GM04504 (cell line): ENCODE results near the gene PREB.

Source experiments
- DNase-seq: peaks from one replicate; pipeline ENCODE4 v3.0.0-alpha.2; 2012; ENCODE audit warnings: low read depth

Gene PREB

DNA sequence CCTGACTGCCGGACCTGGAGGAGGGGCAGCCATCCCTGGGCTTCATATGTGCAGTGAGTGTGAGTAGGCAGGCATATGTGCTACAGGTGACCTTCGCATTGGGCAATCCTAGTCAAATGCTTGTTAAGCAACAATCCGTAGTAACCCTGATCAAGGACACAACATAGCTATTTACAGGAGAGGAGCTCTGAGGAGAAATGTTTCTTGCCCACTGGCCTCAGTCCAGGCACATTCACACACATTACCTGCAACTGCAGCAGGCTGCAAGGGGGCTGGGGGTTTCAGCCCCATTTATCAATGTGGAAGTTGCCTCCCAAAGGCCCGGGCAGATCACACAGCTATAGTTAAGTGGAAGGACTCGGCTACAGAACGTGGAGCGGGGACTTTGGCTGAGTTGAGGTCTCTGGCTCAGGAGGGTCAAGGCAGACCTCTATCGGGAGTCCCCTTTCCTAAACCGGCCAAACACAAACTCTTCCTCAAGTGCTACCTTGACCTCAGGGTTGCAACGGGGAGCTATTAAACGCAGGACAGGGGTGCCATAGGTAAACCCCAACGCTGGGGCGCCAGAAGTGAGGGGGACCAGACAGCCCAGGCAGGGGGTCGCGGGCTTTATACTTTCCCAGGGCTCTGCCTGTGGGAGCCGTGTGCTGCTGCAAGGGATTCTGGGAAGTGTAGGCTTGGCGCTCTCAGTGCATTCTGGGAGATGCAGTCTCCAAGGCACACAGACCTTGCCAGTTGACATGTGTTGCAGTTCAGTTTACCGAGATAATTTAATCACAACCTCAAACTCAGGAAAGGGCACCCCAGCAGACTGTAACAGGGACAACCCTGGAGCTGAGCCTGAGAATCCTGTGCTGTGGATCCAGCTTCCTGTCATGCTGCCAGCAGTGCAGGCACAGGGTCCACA lies 38.4 kb downstream of the PREB start:
- DNase-seq, result no peak

- no peak for DNase-seq
Measured at GRCh38 chr2:27095427-27095744, 39.0 kb downstream of the PREB start.

DNA sequence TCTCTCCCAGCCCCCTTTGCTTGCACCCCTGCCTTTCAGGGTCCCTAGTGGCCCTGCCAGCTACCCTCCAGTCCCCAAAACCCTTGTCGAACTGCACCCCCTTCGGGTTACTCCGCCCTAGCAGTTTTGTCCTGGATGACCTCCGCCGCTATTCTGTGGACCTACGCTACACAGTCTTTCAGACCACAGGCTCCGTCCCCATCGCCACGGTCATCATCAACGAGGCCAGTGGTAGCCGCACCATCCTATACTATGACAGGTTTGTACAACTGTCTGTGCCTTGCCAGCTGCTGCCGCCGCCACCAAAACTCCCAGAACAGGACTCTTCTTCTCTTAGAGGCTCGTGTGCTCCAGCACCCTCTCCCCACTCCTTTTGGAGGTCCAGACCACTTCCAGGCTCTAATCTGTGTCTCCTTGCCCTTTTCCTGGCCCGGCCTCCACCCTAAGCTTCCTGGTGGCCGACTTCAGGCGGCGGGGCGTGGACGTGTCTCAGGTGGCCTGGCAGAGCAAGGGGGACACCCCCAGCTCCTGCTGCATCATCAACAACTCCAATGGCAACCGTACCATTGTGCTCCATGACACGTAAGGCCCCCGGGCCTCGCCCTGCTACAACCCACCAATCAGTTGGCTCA lies 40.0 kb downstream of the PREB start:
- no peak for DNase-seq

GRCh38 chr2:27093430-27094352 lies 40.7 kb downstream of the PREB start:
- no peak for DNase-seq

DNA sequence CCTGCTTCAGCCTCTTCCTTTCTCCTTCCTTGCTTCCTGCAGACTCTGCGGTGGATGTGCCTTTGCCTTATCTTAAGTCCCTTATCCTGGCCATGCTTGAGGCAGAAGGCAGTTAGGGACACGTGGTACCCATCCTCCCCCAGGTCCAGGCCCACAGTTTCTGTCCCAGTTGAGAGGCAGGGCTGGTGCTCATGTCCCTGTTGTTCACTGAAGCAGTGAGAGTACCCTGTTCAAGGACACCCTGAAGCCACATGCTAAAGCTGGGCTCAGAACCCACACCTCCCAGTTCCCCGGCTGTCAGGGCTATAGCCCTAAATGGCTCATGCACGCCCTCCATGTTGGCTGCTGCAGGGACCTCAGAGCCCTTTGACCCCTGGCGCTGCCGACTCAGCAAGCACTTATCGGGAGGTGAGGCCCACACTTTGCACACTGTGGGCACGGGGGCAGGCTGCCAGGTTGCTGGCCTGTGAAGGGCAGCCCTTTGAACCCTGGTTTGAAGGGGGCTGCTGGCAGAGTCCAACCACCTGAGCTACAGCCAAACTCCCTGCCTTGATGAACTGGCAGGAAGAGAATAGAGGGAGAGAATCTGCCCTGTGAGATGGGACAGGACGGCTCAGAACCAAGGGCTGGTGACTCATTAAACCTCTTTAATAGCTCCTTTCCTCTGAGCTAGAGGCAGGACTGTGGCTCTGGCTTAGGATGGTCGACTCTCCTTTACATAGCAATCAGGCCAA lies 41.6 kb downstream of the PREB start:
- no peak for DNase-seq

GRCh38 chr2:27091746-27092695 lies 42.4 kb downstream of the PREB start:
- no peak for DNase-seq

DNA sequence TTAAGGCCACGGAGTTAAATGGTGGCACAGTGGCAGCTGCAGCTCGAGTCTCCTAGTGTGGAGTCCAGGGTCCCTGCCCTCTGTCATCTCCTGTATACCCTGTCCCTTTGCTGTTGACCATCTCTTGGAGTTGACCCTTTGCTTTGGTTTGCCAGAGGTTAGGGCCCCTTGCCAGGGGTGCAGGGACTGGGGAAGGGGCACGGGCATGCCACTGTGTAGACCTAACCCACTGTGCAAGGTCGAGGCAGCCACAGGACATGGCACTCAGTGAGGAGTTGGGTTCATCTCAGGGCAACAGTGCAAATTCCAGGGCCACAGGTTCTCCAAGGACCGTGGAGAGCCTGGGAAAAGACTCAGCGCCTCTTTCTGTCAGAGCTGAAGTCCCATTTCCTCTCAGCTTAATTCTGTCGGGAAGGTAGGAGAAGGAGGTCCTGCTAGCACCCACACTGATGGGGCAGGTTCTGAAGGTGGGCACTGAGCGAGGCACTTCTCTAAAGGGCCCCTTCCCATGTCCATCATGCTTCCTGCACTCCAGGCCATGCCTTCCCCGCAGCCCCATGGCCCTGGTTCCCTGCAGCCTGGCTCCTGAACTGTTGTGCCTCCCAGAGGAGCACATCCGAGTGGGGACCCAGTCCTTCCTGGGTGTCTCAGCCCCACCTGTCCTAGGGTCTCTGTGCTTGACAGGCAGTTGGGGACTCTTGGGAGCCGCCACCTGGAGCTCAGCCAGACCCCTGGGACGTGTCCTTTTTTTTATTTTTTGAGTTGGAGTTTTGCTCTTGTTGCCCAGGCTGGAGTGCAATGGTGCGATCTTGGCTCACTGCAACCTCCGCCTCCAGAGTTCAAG lies 45.1 kb downstream of the PREB start:
- no peak for DNase-seq

- DNase-seq, result no peak
Measured at GRCh38 chr2:27088634-27089033, 45.8 kb downstream of the PREB start.

- no peak for DNase-seq
Measured at GRCh38 chr2:27087823-27088410, 46.5 kb downstream of the PREB start.

DNA sequence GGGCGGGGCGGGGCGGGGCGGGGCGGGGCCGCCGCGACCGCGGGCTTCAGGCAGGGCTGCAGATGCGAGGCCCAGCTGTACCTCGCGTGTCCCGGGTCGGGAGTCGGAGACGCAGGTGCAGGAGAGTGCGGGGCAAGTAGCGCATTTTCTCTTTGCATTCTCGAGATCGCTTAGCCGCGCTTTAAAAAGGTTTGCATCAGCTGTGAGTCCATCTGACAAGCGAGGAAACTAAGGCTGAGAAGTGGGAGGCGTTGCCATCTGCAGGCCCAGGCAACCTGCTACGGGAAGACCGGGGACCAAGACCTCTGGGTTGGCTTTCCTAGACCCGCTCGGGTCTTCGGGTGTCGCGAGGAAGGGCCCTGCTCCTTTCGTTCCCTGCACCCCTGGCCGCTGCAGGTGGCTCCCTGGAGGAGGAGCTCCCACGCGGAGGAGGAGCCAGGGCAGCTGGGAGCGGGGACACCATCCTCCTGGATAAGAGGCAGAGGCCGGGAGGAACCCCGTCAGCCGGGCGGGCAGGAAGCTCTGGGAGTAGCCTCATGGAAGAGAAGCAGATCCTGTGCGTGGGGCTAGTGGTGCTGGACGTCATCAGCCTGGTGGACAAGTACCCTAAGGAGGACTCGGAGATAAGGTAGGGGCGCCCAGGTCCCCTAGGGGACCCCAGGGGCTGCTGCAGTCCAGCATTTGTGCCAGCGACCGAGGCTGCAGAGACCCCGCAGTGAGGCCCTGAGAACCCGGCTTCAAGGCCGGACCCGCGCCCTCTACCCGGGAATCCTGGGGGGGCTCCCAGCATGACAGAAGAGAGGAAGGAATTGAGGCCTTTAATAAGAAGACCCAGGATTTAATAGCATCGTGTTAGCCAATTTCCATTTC lies 47.5 kb downstream of the PREB start, which contains the start of gene KHK:
TSS of gene KHK (plus strand) at position 49 of the 870 bp plus-strand sequence. CDS start at position 537, 488 bp downstream.
- no peak for DNase-seq

GRCh38 chr2:27086090-27086723 lies 48.2 kb downstream of the PREB start:
- DNase-seq, result peak; percentile 81

GRCh38 chr2:27085673-27086089 lies 48.8 kb downstream of the PREB start:
- DNase-seq, result peak; percentile 53

GRCh38 chr2:27085062-27085672 lies 49.3 kb downstream of the PREB start:
- no peak for DNase-seq

DNA sequence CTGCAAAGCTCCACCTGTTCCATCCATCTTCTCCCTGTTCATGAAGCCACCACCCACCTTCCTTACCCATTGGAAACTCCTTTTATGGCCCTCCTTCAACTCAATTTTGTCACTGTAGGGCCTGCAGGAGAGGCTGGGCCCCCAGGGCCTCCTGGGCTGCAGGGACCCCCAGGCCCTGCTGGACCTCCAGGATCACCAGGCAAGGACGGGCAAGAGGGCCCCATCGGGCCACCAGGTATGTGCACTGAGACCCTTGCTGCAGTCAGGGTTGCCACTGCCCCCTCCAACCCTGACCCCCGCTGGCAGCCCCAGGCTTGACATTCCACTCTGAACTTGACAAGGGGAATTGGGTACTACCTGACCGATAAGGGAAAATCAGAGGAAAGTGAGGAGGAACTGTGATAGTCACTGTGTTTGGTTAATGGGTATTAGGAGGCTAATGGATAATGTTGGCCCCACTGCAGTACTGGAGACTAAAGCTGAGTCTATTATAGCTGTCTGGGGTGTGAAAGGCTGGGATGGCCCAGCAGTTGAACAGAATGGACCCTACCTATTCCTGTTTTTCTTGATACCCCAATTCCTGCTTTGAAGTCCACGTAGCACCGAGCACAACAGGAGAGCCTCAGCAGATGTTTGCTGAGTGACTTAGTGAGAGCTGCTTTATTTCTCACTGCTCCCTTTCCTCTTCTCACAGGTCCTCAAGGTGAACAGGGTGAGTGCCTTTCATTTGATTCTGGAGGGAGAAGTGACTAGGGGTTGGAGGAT lies 50.0 kb downstream of the PREB start:
- no peak for DNase-seq

- DNase-seq, result no peak
Measured at GRCh38 chr2:27083410-27084296, 50.8 kb downstream of the PREB start.
